ENCODE data around the gene TAF1B. TPM values are rescaled to one million over a fixed set of nuclear protein-coding genes. Genes with fewer than 3 reads are reported as not detected.

Gene TAF1B
- total RNA-seq, 1 donor from 2014 or later = 19.5 TPM

DNA sequence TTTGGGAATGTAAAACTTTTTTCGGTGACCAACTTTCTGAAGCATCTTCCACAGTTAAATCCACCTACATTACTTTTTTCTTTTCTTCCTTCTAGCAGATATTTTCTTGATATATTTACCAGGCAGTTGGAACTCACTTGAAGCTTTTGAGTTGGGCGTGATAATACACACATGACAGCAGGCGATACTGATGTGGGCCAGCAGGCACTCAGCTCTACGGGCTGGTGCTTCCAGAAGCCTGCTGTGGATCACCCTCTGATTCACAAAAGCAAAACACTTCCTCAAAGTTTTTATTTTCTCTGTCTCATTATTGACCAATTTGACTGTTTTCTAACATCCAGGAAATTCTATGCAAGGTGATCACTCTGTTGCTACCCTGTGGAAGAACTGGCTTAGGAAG, 131.1 kb downstream of the TAF1B start:
- TF ChIP-seq CTCF (IDR thresholded peaks at IDR 0.05) = no peak
- peaks cover 15% of the 10 kb centered on the region for H3K4me1 ChIP-seq

DNA sequence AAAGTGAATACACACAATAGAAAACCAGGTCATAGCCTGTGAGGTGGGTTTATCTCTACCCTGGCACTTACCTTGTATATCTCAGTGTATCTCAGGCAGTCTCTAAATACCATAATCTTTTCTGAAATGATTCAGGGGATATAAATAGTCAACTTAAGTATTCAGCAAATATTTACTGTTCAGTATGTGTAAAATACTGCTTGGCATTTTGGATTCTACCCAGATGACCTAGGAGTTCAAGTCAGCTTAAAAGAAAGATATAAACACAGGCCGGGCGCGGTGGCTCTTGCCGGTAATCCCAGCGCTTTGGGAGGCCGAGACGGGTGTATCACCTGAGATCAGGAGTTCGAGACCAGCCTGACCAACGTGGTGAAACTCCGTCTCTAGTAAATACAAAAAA, 132.1 kb downstream of the TAF1B start:
- intact Hi-C loops (cut with DNase I) = no loop called here
- DNase-seq (no peak), ATAC-seq (peak; percentile 32)
- no peak for TF ChIP-seq CTCF (IDR thresholded peaks at IDR 0.05)
- H3K36me3 ChIP-seq = no peaks in the 10 kb centered on the region
- H3K9me3 ChIP-seq = no peaks in the 10 kb centered on the region
- no peak overlapping the region for H3K4me3 ChIP-seq
- no peaks in the 10 kb centered on the region for H3K27me3 ChIP-seq
- H3K27ac ChIP-seq = no peak overlapping the region
- peaks cover 15% of the 10 kb centered on the region for H3K4me1 ChIP-seq

More for the DNA sequence above, 131.1 kb downstream of the TAF1B start:
- intact Hi-C loops (cut with DNase I) = no loop called here
- no peak overlapping the region for H3K4me3 ChIP-seq
- no peak for DNase-seq
- no peak overlapping the region for H3K27ac ChIP-seq
- ATAC-seq = peak; percentile 39
- no peaks in the 10 kb centered on the region for H3K9me3 ChIP-seq
- H3K27me3 ChIP-seq = no peaks in the 10 kb centered on the region
- no peaks in the 10 kb centered on the region for H3K36me3 ChIP-seq

DNA sequence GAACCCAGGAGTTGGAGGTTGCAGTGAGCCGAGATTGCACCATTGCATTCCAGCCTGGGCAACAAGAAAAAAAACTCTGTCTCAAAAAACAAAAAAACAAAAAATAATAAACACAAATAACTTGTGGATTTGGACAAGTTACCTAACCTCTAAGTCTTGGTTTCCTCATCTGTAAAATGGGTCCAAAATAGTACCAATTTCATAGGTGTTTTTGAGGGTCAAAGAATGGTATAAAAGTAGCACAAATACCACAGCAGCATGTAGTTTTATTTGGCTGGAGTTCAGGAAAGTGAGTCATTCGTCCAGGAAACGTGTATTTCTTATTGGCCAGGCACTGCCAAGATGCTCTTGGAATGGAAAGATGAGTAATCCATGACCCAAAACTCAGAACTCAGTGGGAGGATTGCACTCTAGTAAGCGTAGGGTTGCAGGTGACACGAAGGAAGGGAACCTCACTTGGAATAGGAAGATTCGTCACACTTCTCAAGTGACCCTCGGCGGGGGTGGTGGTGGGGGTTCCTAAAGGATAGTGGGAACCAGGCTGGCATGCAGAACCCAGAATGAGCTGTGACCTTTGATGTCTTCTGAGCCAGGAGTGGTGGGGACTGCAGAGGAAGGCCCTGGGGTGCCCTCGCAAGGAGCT, 132.7 kb downstream of the TAF1B start:
- Histone ChIP-seq H3K4me3 (no peak overlapping the region), H3K4me1 (peaks cover 15% of the 10 kb centered on the region), H3K27me3 (no peaks in the 10 kb centered on the region), H3K9me3 (no peaks in the 10 kb centered on the region), H3K27ac (no peak overlapping the region), H3K36me3 (no peaks in the 10 kb centered on the region)
- no peak for TF ChIP-seq CTCF (IDR thresholded peaks at IDR 0.05)
- intact Hi-C loops (cut with DNase I) = no loop called here
- ATAC-seq (peak; percentile 52), DNase-seq (no peak)

DNA sequence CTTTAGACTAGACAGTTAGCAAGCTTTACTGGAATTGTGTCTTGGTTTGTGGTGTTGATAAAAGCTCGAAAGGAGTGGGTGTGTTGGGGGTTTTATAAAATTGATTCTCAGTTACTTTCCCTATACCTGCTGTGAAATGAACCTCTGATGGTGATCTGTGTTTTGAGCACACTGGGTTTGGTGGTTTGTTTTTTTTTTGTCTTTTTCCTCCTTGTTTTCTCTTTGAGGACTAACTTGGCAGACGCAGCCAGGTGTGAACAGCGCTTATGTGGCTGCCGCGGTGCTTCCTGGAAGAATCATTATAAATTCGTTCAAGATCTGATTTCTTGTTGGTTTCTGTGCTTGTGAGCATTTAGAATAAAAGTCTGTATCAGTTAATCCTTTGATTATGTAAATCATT, 136.7 kb downstream of the TAF1B start:
- Histone ChIP-seq H3K4me1 (peaks cover 22% of the 10 kb centered on the region), H3K27me3 (no peaks in the 10 kb centered on the region), H3K27ac (no peak overlapping the region), H3K4me3 (no peak overlapping the region), H3K36me3 (no peaks in the 10 kb centered on the region), H3K9me3 (no peaks in the 10 kb centered on the region)
- no peak for ATAC-seq
- no peak for TF ChIP-seq CTCF (IDR thresholded peaks at IDR 0.05)
- no peak for DNase-seq
- intact Hi-C loops (cut with DNase I) = loop anchor here (10.0 kb wide), 1 partner anchor 65 kb away; the partner anchor contains the start of gene KLF11

- DNase-seq (no peak), ATAC-seq (no peak)
- Histone ChIP-seq H3K4me1 (peaks cover 18% of the 10 kb centered on the region), H3K4me3 (no peak overlapping the region), H3K36me3 (no peaks in the 10 kb centered on the region), H3K27ac (no peak overlapping the region), H3K9me3 (no peaks in the 10 kb centered on the region), H3K27me3 (no peaks in the 10 kb centered on the region)
- TF ChIP-seq CTCF (IDR thresholded peaks at IDR 0.05) = no peak
- intact Hi-C loops (cut with DNase I) = loop anchor here (10.0 kb wide), 1 partner anchor 64 kb away; the partner anchor contains the start of gene KLF11
Observed at GRCh38 chr2:9980520-9980919, 137.2 kb downstream of the TAF1B start.
